Measurements from ENCODE around the gene LEAP2.

DNA sequence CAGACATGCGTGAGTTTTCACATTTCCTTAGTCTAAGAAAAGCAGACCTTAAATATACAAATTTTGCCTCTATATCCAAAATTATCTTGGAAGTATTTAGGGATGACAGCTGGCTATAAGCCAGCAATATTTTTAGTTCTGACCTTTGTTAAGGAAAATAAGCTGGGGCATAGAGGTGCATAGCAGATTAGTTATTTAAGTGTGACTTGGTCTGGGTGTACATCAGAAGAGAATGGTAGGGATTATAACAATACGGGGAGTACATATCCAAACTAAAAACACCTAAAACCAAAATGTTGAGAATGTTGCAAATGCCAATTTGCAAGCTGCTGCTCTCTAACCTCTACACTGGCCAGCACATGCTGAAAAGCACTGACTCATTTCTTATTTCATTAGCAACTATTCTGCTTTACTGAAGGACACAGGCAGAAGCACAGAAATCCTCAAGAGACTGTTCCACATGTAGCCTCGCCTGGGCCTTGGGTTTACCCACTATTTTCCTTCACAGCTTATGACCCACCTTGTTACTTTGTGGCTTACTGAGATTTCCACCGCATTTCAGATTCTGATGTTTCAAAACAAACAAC lies 22.3 kb downstream of the LEAP2 start:
- TF ChIP-seq MAZ (IDR thresholded peaks at IDR 0.05; ENCODE audit: borderline replicate concordance, low read depth, low read length): no peak
- TF ChIP-seq, protein P1, sequence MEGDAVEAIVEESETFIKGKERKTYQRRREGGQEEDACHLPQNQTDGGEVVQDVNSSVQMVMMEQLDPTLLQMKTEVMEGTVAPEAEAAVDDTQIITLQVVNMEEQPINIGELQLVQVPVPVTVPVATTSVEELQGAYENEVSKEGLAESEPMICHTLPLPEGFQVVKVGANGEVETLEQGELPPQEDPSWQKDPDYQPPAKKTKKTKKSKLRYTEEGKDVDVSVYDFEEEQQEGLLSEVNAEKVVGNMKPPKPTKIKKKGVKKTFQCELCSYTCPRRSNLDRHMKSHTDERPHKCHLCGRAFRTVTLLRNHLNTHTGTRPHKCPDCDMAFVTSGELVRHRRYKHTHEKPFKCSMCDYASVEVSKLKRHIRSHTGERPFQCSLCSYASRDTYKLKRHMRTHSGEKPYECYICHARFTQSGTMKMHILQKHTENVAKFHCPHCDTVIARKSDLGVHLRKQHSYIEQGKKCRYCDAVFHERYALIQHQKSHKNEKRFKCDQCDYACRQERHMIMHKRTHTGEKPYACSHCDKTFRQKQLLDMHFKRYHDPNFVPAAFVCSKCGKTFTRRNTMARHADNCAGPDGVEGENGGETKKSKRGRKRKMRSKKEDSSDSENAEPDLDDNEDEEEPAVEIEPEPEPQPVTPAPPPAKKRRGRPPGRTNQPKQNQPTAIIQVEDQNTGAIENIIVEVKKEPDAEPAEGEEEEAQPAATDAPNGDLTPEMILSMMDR (conservative IDR thresholded peaks at IDR 0.05; ENCODE audit: low read depth, low read length): no peak
- TF ChIP-seq NFE2L2 (IDR thresholded peaks at IDR 0.05; ENCODE audit: low read depth, low read length): no peak
- TF ChIP-seq POLR2A (IDR thresholded peaks at IDR 0.05; ENCODE audit: low read depth, low read length): no peak
- TF ChIP-seq MXI1 (IDR thresholded peaks at IDR 0.05; ENCODE audit: borderline replicate concordance, low read depth, low read length): no peak
- TF ChIP-seq CEBPB (IDR thresholded peaks at IDR 0.05; ENCODE audit: low read depth, low read length): no peak
- TF ChIP-seq RFX5 (IDR thresholded peaks at IDR 0.05; ENCODE audit: low read depth, low read length): no peak
- TF ChIP-seq, protein P2, sequence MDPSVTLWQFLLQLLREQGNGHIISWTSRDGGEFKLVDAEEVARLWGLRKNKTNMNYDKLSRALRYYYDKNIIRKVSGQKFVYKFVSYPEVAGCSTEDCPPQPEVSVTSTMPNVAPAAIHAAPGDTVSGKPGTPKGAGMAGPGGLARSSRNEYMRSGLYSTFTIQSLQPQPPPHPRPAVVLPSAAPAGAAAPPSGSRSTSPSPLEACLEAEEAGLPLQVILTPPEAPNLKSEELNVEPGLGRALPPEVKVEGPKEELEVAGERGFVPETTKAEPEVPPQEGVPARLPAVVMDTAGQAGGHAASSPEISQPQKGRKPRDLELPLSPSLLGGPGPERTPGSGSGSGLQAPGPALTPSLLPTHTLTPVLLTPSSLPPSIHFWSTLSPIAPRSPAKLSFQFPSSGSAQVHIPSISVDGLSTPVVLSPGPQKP (IDR thresholded peaks at IDR 0.05; ENCODE audit: borderline replicate concordance, low read depth, low read length): no peak
- no peak for TF ChIP-seq MAFK (IDR thresholded peaks at IDR 0.05; ENCODE audit: low read depth, low read length)
- no peak for TF ChIP-seq RCOR1 (IDR thresholded peaks at IDR 0.05; ENCODE audit: insufficient replicate concordance, low read length)
- TF ChIP-seq RAD21 (IDR thresholded peaks at IDR 0.05; ENCODE audit: low read length): no peak
- TF ChIP-seq, protein P3, sequence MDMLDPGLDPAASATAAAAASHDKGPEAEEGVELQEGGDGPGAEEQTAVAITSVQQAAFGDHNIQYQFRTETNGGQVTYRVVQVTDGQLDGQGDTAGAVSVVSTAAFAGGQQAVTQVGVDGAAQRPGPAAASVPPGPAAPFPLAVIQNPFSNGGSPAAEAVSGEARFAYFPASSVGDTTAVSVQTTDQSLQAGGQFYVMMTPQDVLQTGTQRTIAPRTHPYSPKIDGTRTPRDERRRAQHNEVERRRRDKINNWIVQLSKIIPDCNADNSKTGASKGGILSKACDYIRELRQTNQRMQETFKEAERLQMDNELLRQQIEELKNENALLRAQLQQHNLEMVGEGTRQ (IDR thresholded peaks at IDR 0.05; ENCODE audit: low read depth, low read length): no peak
